MCF 10A (cell line): Measurements from ENCODE around the gene DDX1. TPM values are rescaled to one million over a fixed set of nuclear protein-coding genes. Genes with fewer than 3 reads are reported as not detected.

ENCODE experiments used
- BruUV-seq: library from RNA; stranded (reverse); fragments of 400-500 nt; replicated peaks from 2 replicates; lab custom pipeline; 2021; lab: Mats Ljungman, UMichigan
- CTCF ChIA-PET: fragments of 300-600 bp; sonication (Branson Sonifier 250); formaldehyde crosslinking; extraction: SDS; loops from one replicate; lab custom pipeline; 2021; ENCODE audit warnings: antibody characterized with exemption, inconsistent platforms; lab: Yijun Ruan, JAX
- POLR2A ChIA-PET: fragments of 300-600, 350-650 bp; sonication (Branson Sonifier 250); formaldehyde crosslinking; extraction: SDS; loops from one replicate; lab custom pipeline; 2020; ENCODE audit warnings: antibody characterized with exemption, inconsistent platforms; lab: Yijun Ruan, JAX
- DNase-seq: peaks from one replicate; pipeline ENCODE4 v3.0.0-alpha.2; 2018; ENCODE audit not compliant: unreplicated experiment
- H3K27ac Mint-ChIP-seq: one replicate; pipeline ENCODE4 v1.8.0; 2022; ENCODE audit warnings: mild to moderate bottlenecking, low read depth, mixed read lengths; ENCODE audit not compliant: unreplicated experiment
- H3K27me3 Mint-ChIP-seq: one replicate; pipeline ENCODE4 v1.8.0; 2022; ENCODE audit warnings: mixed read lengths; ENCODE audit not compliant: insufficient read depth, unreplicated experiment
- H3K36me3 Mint-ChIP-seq: one replicate; pipeline ENCODE4 v1.8.0; 2022; ENCODE audit warnings: mild to moderate bottlenecking, moderate library complexity, mixed read lengths; ENCODE audit not compliant: insufficient read depth, unreplicated experiment
- H3K4me1 Mint-ChIP-seq: one replicate; pipeline ENCODE4 v1.8.0; 2022; ENCODE audit warnings: mixed read lengths; ENCODE audit not compliant: insufficient read depth, unreplicated experiment
- H3K4me3 Mint-ChIP-seq: one replicate; pipeline ENCODE4 v1.8.0; 2022; ENCODE audit warnings: mild to moderate bottlenecking, moderate library complexity, mixed read lengths; ENCODE audit not compliant: unreplicated experiment
- H3K9me3 Mint-ChIP-seq: one replicate; pipeline ENCODE4 v1.8.0; 2022; ENCODE audit warnings: mixed read lengths; ENCODE audit not compliant: unreplicated experiment
- CTCF ChIP-seq: fragments of 200-600 bp; IDR thresholded peaks from one replicate; pipeline ENCODE4 v1.8.0; 2022; ENCODE audit warnings: antibody characterized with exemption, mild to moderate bottlenecking; ENCODE audit not compliant: unreplicated experiment
- intact Hi-C: fragments of 100-400 bp; cut with micrococcal nuclease; formaldehyde crosslinking; loops from 2 replicates; pipeline ENCODE4 v1.14.1; 2022
- total RNA-seq: library from RNA; stranded (reverse); gene quantifications from 2 replicates; pipeline ENCODE4 v1.2.3, GENCODE V29; 2022

DDX1 gene
- total RNA-seq, 1 experiment from 2014 or later, result 119 TPM

- peaks cover 41% of the 10 kb centered on the region for H3K27me3 Mint-ChIP-seq
- no peaks in the 10 kb centered on the region for H3K4me1 Mint-ChIP-seq
- TF ChIP-seq CTCF, result no peak
- BruUV-seq, result no TSS peak
- no peaks in the 10 kb centered on the region for H3K36me3 Mint-ChIP-seq
- H3K9me3 Mint-ChIP-seq, result no peaks in the 10 kb centered on the region
- H3K4me3 Mint-ChIP-seq, result no peak overlapping the region
- ChIA-PET POLR2A (interaction anchor here (0.6 kb wide), 1 partner anchor 725 kb away, joined by 3 read pairs; no protein-coding TSS in a partner anchor), CTCF (interaction anchor here (0.6 kb wide), 2 partner anchors 291 to 860 kb away, joined by 3 read pairs; no protein-coding TSS in a partner anchor)
- intact Hi-C loops, result no loop called here
- DNase-seq, result no peak
- H3K27ac Mint-ChIP-seq, result no peak overlapping the region
These were observed 57.2 kb downstream of the DDX1 start for GRCh38 chr2:15648593-15649525.

- H3K4me3 Mint-ChIP-seq, result no peak overlapping the region
These were observed 58.0 kb downstream of the DDX1 start for GRCh38 chr2:15649561-15650255.

GRCh38 chr2:15650616-15651366 lies 59.1 kb downstream of the DDX1 start:
- Mint-ChIP-seq H3K9me3 (no peaks in the 10 kb centered on the region), H3K27ac (no peak overlapping the region), H3K27me3 (peaks cover 53% of the 10 kb centered on the region), H3K4me1 (no peaks in the 10 kb centered on the region), H3K36me3 (no peaks in the 10 kb centered on the region), H3K4me3 (no peak overlapping the region)
- no peak for DNase-seq
- ChIA-PET POLR2A (no interaction called here), CTCF (interaction anchor here (0.6 to 1.3 kb wide), 4 partner anchors 16 to 958 kb away, joined by 3 to 4 read pairs (median 4); no protein-coding TSS in a partner anchor)
- no peak for TF ChIP-seq CTCF
- no TSS peak for BruUV-seq
- intact Hi-C loops, result no loop called here

More at GRCh38 chr2:15649561-15650255, 58.0 kb downstream of the DDX1 start:
- H3K36me3 Mint-ChIP-seq, result no peaks in the 10 kb centered on the region
- DNase-seq, result no peak
- peaks cover 42% of the 10 kb centered on the region for H3K27me3 Mint-ChIP-seq
- CTCF ChIA-PET, result interaction anchor here (0.6 to 1.3 kb wide), 2 partner anchors 290 to 876 kb away, joined by 3 to 4 read pairs; no protein-coding TSS in a partner anchor
- no peaks in the 10 kb centered on the region for H3K4me1 Mint-ChIP-seq
- BruUV-seq, result no TSS peak
- POLR2A ChIA-PET, result no interaction called here
- H3K27ac Mint-ChIP-seq, result no peak overlapping the region
- intact Hi-C loops, result no loop called here
- TF ChIP-seq CTCF, result no peak
- H3K9me3 Mint-ChIP-seq, result no peaks in the 10 kb centered on the region
